NCI-H510A treated with DMSO at 0.1 percent for 48 hours (cell line): Measurements from ENCODE around the gene POLR2J.
"Not testable (repeated sequence)": the region's sequence is repeated elsewhere in the genome, so short reads cannot be mapped to it uniquely, and the experiment has no call there.

Experiments
- DNase-seq: peaks from one replicate; lab custom pipeline; 2025; lab: John Stamatoyannopoulos, UW

POLR2J gene

DNA sequence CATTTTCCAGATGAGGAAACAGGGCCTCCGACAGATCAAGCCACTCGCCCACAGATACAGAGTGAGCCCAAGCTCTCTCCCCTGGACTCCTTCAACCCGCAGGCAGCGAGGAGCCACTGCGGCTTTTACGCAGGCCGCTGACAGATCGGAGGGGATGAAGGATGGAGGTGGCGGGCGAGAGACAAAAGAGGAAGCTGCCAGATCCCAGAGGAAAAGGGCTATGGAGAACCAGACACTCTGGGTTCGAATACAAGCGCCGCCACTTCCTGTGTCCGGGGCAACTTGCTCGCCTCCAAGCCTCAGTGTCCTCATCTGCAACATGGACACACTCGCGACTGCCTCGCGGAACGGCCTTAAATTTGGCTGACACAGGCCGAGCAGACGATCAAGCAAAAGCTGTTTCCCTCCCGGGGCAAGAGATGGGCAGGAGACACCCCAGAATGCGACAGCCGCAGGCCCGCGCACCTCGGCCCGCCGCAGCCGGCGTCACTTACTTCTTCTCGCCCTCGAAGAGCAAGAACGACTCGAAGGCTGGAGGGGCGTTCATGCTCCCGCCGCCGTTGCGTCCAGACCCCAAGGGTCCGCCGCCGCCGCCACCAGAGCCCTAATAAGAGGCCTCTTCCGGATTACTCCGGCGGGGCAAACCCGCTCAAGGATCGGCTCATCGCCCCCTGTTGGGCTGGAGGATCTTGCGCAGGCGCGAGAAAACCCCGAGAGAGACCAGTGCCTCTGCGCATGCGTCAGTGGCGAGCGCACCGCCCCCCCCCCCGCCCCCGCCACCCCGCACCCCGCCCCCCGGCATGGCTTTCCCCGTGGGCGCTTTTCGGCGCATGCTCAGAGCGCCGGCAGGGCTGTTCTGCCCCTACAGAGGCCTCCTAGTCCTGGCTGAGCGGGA is at the start of gene POLR2J:
TSS of gene POLR2J (minus strand) at position 609 of the 895 bp plus-strand sequence. CDS start at position 547, 62 bp downstream.
- DNase-seq: not testable (repeated sequence)

DNA sequence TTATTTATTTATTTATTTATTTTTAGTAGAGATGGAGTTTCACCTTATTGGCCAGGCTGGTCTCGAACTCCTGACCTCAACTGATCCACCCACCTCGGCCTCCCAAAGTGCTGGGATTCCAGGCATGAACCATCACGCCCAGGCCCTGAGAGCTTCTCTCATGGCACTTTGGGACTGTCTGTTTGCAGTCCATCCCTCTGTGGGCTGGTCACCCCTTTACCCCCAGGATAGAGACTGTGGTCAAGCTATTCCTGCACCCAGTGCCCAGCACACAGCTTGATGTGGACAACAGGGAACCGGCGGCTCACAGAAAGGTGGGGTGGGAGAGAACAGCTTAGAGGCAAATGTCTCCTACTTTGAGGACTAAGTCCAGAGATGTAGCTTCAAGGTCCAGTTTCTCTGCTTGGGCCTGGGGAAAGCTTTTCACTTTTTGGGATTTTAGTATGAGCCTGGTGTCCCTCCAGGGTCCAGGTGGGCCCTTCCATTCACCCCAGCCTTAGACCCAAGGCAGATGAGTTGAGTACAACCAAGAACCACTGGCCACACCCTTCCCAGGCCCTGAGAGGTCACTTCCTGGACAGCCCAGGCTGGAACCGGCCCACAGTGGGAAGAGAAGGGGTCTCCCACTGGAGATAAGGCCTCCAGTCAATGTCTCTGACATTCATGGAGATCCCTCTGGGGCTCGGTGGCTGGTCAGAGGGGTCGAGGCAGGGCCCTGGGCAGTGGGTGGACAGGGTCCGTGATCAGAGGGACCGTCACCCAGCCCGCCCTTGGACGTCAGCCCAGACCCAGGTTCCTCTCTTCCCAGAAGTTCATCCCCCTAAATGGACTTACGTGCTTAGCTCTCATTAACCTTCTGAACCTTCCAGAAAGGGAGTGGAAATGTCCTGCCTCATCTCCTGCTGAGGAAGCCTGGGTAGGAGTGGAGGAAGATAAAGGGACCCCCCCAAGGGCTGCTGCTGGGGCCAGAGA is 49.4 kb upstream of the POLR2J start:
- DNase-seq: not testable (repeated sequence)

DNA sequence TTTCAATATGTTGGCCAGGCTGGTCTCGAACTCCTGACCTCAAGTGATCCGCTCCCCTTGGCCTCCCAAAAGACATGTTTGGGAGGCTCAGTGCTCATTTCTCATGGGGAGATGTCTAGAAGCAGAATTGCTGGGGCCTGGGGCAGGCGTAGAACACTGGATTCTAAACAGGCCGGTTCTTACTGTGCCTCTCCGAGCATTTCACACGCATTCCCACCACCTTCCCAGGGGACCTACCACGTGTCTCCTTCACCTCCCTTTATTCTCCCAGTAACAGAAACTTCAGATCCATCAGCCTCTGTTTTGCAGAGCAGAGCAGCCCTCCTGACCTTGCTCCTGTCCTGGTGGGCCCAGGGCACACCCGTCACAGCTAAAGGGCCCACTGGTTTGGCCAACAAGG is 48.5 kb upstream of the POLR2J start:
- DNase-seq: not testable (repeated sequence)

- not testable (repeated sequence) for DNase-seq
Observed at GRCh38 chr7:102524803-102525202, 46.1 kb upstream of the POLR2J start.

DNA sequence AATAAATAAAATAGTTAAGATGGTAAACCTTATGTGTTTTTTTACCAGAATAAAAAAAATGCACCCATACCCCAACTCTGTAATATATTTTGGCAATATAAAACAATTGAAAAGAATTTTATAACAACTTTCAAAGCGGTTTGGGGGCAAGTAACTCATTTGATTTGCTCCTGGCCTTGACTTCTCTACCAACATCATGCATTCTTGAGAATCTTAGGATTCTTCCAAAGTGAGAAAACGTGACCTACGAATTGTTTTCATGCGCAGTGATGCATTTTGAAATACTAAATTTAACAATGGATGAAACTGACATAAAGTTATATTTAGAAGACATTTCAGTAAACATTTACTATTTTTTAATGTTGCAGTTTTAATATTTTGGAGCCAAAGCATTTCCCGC is 42.1 kb upstream of the POLR2J start:
- DNase-seq: not testable (repeated sequence)

DNA sequence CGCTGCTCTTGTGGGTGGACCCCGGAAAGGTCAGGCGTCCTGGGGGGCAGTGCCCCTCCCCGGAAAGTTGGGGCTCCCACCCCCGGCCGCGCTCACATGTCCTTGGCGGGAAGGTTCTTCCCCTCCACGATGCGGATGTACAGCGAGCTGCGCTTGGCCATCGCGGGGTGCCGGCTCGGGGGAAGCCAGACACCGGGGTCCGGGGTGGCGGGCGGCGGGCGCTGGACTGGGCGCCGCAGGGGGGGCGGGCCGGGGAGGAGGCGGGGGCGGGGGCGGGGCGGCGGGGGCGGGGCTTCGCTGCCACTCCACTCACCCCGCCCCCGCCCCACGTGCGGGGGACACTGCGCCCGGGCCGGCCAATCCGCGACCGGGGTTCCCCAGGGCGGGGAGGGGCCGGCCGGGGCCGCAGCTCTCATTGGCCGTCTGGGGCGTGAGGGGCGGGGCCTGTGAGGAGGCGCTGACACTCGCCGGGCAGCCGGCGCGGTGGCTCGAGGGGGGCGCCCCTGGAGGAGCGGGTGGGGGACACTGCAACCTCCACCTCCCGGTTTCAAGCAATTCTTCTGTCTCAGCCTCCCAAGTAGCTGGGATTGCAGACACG is 38.9 kb upstream of the POLR2J start, which contains the start of gene RASA4B:
TSS of gene RASA4B (minus strand) at position 228 of the 598 bp plus-strand sequence. CDS start at position 161, 67 bp downstream.
- DNase-seq: not testable (repeated sequence)

DNA sequence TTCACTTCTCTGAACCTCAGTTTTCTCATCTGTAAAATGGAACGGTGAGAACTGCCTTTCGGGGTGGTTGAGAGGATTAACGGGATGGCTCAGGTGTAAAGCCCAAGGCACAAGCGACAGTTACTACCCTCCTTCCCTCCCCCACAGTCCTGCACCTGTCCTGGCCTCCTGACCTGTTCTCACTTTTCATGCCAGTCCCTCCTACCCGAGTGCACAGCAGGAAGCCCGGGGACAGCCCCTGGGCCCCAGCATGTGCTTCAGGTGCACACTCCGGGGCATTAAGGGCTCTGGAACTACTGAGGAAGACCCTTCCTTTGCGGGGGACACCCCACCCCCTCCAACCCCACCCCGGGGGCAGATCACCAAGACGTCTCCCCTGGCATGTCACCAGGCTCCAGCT is 38.2 kb upstream of the POLR2J start:
- not testable (repeated sequence) for DNase-seq

DNA sequence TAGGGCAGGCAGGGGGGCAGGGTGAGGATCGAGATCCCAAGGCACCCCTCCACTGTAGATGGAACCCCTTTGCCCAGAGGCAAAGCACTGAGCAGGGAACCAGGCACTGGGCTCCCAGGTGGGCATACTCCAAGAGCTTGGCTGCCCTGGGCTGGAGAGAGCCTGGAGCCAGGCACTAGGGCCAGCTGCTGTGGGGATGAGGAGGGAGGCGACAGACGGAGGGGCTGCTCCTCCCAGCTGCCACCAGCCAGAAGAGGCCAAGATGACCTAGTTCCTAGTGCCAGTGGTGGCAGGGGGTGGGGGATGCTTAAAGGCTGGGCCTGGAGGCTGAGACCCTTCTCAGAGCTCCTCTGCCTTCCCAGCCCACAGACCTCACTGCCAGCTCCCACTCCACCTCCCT is 37.2 kb upstream of the POLR2J start:
- not testable (repeated sequence) for DNase-seq

- DNase-seq: not testable (repeated sequence)
Observed at GRCh38 chr7:102514881-102515721, 36.4 kb upstream of the POLR2J start.

GRCh38 chr7:102512642-102513221 is 34.0 kb upstream of the POLR2J start:
- DNase-seq: not testable (repeated sequence)

DNA sequence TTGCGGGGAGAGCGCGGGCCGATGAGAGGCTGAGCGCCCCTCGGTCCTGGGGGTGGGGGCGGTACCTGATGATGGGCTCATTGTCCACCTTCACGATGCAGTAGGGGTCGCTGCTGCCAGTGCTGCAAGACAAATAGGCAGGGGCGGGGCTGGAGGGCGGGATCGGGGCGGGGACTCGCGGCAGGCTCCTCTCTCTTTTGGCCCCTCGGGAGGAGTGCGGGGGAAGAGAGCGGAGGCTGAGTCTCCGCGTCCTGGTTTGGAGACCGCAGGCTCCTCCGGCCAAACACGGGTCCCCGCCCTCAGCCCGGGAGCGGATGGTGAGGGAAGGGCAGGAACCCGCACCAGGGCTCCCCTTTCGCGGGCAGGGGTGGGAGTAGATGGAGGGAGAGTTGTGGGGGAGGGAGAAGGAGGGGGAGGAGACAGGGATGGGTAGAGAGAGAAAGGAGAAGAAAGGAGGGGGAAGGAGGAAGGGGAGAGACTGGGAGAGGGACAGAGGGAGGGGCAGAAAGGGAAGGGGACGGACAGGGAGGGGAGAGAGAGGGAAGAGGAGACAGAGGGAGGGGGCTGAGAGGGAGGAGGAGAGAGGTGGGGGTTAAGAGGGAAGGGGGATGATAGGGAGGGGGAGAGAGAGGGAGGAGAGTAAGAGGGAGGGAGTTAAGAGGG is 33.3 kb upstream of the POLR2J start:
- DNase-seq: not testable (repeated sequence)

DNA sequence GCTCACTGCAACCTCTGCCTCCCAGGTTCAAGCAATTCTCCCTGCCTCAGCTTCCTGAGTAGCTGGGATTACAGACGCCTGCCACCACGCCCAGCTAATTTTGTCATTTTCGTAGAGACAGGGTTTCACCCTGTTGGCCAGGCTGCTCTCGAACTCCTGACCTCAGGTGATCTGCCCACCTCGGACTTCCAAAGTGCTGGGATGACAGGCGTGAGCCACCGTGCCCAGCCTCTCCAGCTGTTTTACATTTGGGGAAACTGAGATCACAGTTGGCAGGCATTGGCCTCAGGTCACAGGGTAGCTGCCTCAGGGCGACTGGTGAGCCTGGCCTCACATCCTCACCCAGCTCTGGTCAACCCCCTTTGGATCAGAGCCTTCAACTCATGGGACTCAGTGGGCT is 31.9 kb upstream of the POLR2J start:
- DNase-seq: not testable (repeated sequence)

DNA sequence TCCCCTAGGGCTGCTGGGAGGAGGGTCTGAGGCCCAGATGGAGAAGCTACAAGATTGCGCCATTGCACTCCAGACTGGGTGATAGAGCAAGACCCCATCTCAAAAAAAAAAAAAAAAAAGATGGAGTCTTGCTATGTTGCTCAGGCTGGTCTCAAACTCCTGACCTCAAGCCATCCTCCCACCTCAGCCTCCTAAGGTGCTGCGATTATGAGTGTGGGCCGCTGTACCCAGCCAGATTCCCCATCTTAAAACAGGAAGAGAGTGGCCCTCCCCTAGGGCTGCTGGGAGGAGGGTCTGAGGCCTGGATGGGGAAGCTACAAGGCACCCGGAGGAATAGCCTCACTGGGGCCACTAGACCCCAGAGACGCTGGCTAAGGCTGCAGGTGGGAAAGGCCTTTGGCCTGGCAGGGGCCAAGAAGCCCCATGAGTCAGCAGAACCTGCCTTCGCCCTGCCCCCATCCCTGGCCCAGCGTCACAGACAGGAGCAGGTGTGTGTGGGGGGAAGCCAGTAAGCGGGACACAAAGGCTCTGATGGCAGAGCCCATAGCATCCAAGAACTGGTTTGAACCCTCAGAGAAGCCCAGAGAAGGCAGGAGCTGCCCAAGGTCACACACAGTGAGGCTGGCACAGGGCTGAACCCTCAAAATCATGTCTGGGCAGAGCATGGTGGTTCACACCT is 28.8 kb upstream of the POLR2J start:
- not testable (repeated sequence) for DNase-seq

DNA sequence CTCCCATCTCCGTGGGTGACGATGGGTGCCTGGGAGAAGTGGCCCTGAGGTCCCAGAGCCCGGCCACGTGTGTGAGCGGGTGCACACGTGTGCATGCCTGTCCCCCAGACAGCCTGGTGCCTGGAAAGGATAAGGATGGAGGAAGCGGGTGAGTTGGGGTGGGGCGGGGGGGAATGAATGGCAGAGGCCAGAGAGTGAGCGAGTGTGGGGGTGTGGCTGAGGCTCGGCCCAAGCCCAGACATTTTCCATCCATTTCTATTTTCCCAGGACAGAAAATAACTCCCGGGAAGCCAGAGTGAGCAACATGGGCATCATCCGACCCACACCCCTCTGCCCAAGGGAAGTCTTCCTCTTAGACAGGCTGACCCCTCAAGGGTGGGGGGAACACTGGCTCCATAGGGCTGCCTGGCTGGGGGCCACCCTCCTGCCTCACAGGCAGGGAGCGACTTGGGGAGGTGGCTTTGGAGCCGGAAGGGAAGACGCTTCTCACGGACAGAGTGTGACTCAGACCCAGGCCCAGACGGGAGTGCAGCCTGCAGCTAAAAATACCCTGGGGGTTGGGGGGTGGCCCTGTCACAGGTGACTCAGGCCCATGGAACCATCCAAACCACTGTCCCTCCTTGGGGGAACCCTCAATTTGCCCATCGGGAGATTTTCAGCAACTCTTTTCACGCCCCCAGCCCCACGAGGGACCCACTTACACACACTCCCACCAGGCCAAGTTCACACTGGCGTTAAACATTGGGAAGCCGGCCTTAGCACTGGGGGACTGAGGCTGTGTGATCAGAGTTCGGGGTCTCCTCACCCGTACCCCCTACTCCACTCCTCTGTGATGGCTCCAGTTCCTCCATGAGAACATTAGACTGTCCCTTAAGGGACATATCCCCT is 26.8 kb upstream of the POLR2J start:
- DNase-seq: not testable (repeated sequence)

GRCh38 chr7:102503141-102503540 is 24.4 kb upstream of the POLR2J start:
- not testable (repeated sequence) for DNase-seq

DNA sequence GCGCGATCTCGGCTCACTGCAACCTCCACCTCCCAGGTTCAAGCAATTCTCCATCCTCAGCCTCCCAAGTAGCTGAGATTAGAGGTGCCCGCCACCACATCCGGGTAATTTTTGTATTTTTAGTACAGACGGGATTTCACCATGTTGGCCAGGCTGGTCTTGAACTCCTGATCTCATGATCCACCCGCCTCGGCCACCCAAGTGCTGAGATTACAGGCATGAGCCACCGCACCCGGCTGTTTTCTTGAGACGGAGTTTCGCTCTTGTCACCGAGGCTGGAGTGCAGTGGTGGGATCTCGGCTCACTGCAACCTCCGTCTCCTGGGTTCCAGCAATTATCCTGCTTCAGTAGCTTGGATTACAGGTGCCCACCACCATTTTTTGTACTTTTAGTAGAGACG is 19.6 kb upstream of the POLR2J start:
- DNase-seq: not testable (repeated sequence)

DNA sequence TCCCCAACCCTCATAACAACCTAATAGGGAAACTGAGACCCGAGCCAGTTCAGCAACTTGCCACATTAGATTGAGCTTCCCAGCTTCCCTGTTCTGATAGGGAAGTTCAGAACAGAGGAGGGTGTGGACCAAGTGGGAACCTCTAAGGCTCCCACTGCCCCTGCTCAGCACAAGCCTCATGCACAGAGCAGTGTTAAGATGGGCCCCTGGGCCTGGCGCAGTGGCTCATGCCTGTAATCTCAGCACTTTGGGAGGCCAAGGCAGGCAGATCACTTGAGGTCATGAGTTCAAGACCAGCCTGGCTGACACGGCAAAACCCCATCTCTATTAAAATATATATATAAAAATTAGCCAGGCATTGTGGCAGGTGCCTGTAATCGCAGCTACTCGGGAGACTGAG is 18.6 kb upstream of the POLR2J start:
- not testable (repeated sequence) for DNase-seq

DNA sequence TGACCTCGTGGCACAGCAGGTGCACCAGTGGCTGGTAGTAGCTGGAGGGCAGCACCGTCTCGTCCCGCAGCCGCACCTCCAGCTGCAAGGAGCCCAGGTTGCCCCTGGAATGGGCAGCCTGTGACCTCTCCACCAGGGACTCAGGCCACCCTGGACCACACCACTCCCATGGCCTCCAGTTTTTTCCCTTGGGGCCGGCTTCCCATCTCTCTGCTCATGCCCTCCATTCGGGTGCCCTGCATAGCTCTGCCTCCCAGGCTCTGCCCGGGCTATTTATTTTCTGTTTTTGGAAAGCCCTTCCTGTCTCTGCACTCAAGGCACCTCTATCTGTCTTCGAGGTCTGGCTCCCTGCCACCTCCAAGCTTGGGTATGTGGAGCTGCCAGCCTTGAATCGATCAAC is 18.1 kb upstream of the POLR2J start:
- not testable (repeated sequence) for DNase-seq
